GM12801 (cell line): ENCODE data around the gene ADGRA1.

Experiments used
- CTCF ChIP-seq: IDR thresholded peaks from one replicate; pipeline ENCODE4 v1.5.1; 2011; ENCODE audit warnings: control low read depth; ENCODE audit not compliant: insufficient read length; ENCODE audit errors: extremely low read depth

Gene ADGRA1

GRCh38 chr10:133080683-133081040 is 7.1 kb upstream of the ADGRA1 start:
- no peak for TF ChIP-seq CTCF

- TF ChIP-seq CTCF, result no peak
Observed at GRCh38 chr10:133081636-133082035, 6.1 kb upstream of the ADGRA1 start.

- TF ChIP-seq CTCF, result no peak
Observed at GRCh38 chr10:133082685-133083421, 4.9 kb upstream of the ADGRA1 start.

GRCh38 chr10:133083422-133084100 is 4.2 kb upstream of the ADGRA1 start:
- TF ChIP-seq CTCF, result no peak

GRCh38 chr10:133084491-133084890 is 3.2 kb upstream of the ADGRA1 start:
- no peak for TF ChIP-seq CTCF

- TF ChIP-seq CTCF, result no peak
Observed at GRCh38 chr10:133085251-133086125, 2.2 kb upstream of the ADGRA1 start.

- no peak for TF ChIP-seq CTCF
Observed at GRCh38 chr10:133086247-133086646, 1.5 kb upstream of the ADGRA1 start.
